CD14-positive monocyte (primary cell): ENCODE measurements around the gene LRRC7. TPM values are rescaled to one million over a fixed set of nuclear protein-coding genes. Genes with fewer than 3 reads are reported as not detected.

Experiments used
- DNase-seq, 3 donors: peaks; one replicate each; pipeline ENCODE4 v3.0.0-alpha.2; 2011 to 2022
- H2AFZ ChIP-seq: 2 replicates; pipeline ENCODE4 v1.6.0; 2012; ENCODE audit warnings: mild to moderate bottlenecking, low read depth, low read length, inconsistent platforms; ENCODE audit not compliant: insufficient read depth, poor library complexity, severe bottlenecking
- H3K27ac ChIP-seq, 2 donors: 1 replicate in 1 of 2; 2 replicates in 1 of 2; pipeline ENCODE4 v1.5.1; 2012 to 2013; ENCODE audit warnings: low read length in 2 of 2, control low read depth in 1 of 2, inconsistent platforms in 1 of 2, low read depth in 1 of 2, mild to moderate bottlenecking in 1 of 2
- H3K27me3 ChIP-seq, 2 donors: one replicate each; pipeline versions ENCODE4 v1.6.0 to v1.6.1; 2011 to 2013; ENCODE audit warnings: low read length in 2 of 2; ENCODE audit not compliant: control insufficient read depth in 2 of 2, insufficient read depth in 2 of 2
- H3K36me3 ChIP-seq, 2 donors: replicated peaks in 1 of 2; 1 replicate in 1 of 2; 2 replicates in 1 of 2; pipeline versions ENCODE4 v1.5.1 to v1.6.1; 2012 to 2013; ENCODE audit warnings: low read length in 2 of 2, control low read depth in 1 of 2, inconsistent platforms in 1 of 2, mild to moderate bottlenecking in 1 of 2; ENCODE audit not compliant: insufficient read depth in 2 of 2, control insufficient read depth in 1 of 2
- H3K4me1 ChIP-seq, 2 donors: 1 replicate in 1 of 2; 2 replicates in 1 of 2; pipeline versions ENCODE4 v1.5.1 to v1.6.1; 2012 to 2013; ENCODE audit warnings: low read length in 2 of 2, control low read depth in 1 of 2, inconsistent platforms in 1 of 2, mild to moderate bottlenecking in 1 of 2, moderate library complexity in 1 of 2; ENCODE audit not compliant: insufficient read depth in 2 of 2, control insufficient read depth in 1 of 2
- H3K4me2 ChIP-seq: replicated peaks from 2 replicates; pipeline ENCODE3; 2012; ENCODE audit warnings: low read length, moderate library complexity, mild to moderate bottlenecking; ENCODE audit not compliant: poor library complexity, severe bottlenecking; ENCODE audit errors: extremely low read depth
- H3K4me3 ChIP-seq, 3 experiments: fragments of 200-600 bp in 1 of 3; sonication (generic) in 1 of 3; replicated peaks in 1 of 3; 1 replicate in 2 of 3; 2 replicates in 1 of 3; pipeline ENCODE4 v1.5.1; 2011 to 2013; ENCODE audit warnings: low read length in 3 of 3, mild to moderate bottlenecking in 3 of 3, control low read depth in 2 of 3, low read depth in 2 of 3, inconsistent platforms in 1 of 3, moderate library complexity in 1 of 3
- H3K79me2 ChIP-seq: 2 replicates; pipeline ENCODE4 v1.6.0; 2012; ENCODE audit warnings: mild to moderate bottlenecking, control low read depth, inconsistent platforms, low read length, moderate library complexity; ENCODE audit not compliant: insufficient read depth
- H3K9ac ChIP-seq: 2 replicates; pipeline ENCODE4 v1.6.0; 2017; ENCODE audit warnings: low read length, mild to moderate bottlenecking; ENCODE audit not compliant: insufficient read depth, poor library complexity, severe bottlenecking
- H3K9me3 ChIP-seq, 2 donors: replicated peaks in 1 of 2; 1 replicate in 1 of 2; 2 replicates in 1 of 2; pipeline versions ENCODE4 v1.5.1 to v1.6.1; 2012 to 2013; ENCODE audit warnings: low read length in 2 of 2, control low read depth in 1 of 2; ENCODE audit not compliant: control insufficient read depth in 1 of 2, insufficient read depth in 1 of 2
- H4K20me1 ChIP-seq: 2 replicates; pipeline ENCODE4 v1.6.0; 2012; ENCODE audit warnings: mild to moderate bottlenecking, low read length, control low read depth, moderate library complexity; ENCODE audit not compliant: insufficient read depth
- H3K27ac Mint-ChIP-seq, 7 donors: one replicate each; pipeline ENCODE4 v1.8.0; 2020; ENCODE audit warnings: mild to moderate bottlenecking in 7 of 7, mixed read lengths in 7 of 7, moderate library complexity in 6 of 7, inconsistent platforms in 2 of 7
- H3K27me3 Mint-ChIP-seq, 3 donors: one replicate each; pipeline ENCODE4 v1.8.0; 2021 to 2022; ENCODE audit warnings: low read depth in 3 of 3, mild to moderate bottlenecking in 3 of 3, mixed read lengths in 3 of 3, moderate library complexity in 3 of 3, inconsistent platforms in 1 of 3
- H3K36me3 Mint-ChIP-seq, 2 donors: one replicate each; pipeline ENCODE4 v1.8.0; 2020; ENCODE audit warnings: mixed read lengths in 2 of 2, inconsistent platforms in 1 of 2, mild to moderate bottlenecking in 1 of 2
- H3K4me1 Mint-ChIP-seq: one replicate; pipeline ENCODE4 v1.8.0; 2020; ENCODE audit warnings: mild to moderate bottlenecking, mixed read lengths
- H3K4me3 Mint-ChIP-seq, 2 donors: one replicate each; pipeline ENCODE4 v1.8.0; 2020; ENCODE audit warnings: mild to moderate bottlenecking in 2 of 2, mixed read lengths in 2 of 2, moderate library complexity in 1 of 2
- H3K9me3 Mint-ChIP-seq, 7 donors: one replicate each; pipeline ENCODE4 v1.8.0; 2020 to 2022; ENCODE audit warnings: mixed read lengths in 7 of 7, mild to moderate bottlenecking in 6 of 7, moderate library complexity in 6 of 7, inconsistent platforms in 2 of 7
- CTCF ChIP-seq: fragments of 200-600 bp; IDR thresholded peaks from one replicate; pipeline ENCODE4 v1.8.0; 2022; ENCODE audit warnings: antibody characterized with exemption, mild to moderate bottlenecking
- WGBS: methylation state at CpG from one replicate; pipeline ENCODE4 v1.1.5; 2013; ENCODE audit warnings: missing lambda C conversion rate; ENCODE audit not compliant: insufficient coverage; 5-methylcytosine and 5-hydroxymethylcytosine counted together
- intact Hi-C, 2 donors: fragments of 100-400 bp; cut with micrococcal nuclease; formaldehyde crosslinking; loops; one replicate each; pipeline versions ENCODE4 v1.15.0 to v1.15.1; 2023
- polyA plus RNA-seq, 3 donors: library from polyadenylated mRNA; depleted of rRNA in 1 of 3; unstranded in 2 of 3; stranded (reverse) in 1 of 3; fragments of 300-500 nt in 2 of 3; fragments of >200 nt in 1 of 3; fragmentation: Illumina TruSeq in 2 of 3; gene quantifications; 1 replicate in 2 of 3; 2 replicates in 1 of 3; pipeline ENCODE4 v1.2.3, GENCODE V29; 2012 to 2021

Gene LRRC7
- polyA plus RNA-seq, 3 donors, result not detected

GRCh38 chr1:69791311-69791710 is 223.6 kb downstream of the LRRC7 start:
- DNase-seq, result no peak
- Histone ChIP-seq H3K79me2 (no peaks in the 10 kb centered on the region), H3K4me3 (no peak overlapping the region), H3K4me2 (no peak overlapping the region), H3K27me3 (no peaks in the 10 kb centered on the region), H2AFZ (no peak overlapping the region), H3K27ac (no peak overlapping the region), H3K9ac (no peak overlapping the region), H3K36me3 (no peaks in the 10 kb centered on the region), H3K9me3 (no peaks in the 10 kb centered on the region), H4K20me1 (no peaks in the 10 kb centered on the region), H3K4me1 (no peaks in the 10 kb centered on the region)
- Mint-ChIP-seq H3K27ac (no peak overlapping the region), H3K36me3 (no peaks in the 10 kb centered on the region), H3K4me1 (no peaks in the 10 kb centered on the region), H3K4me3 (no peak overlapping the region), H3K27me3 (peaks cover 0 to under 1% (median 0%) of the 10 kb centered on the region in 3 donors), H3K9me3 (peaks cover 0 to 14% (median 1%) of the 10 kb centered on the region in 7 donors)
- intact Hi-C loops, result no loop called here
- WGBS, result no CpG with 5 or more reads among the region's 1 CpG
- TF ChIP-seq CTCF, result no peak

GRCh38 chr1:69794831-69795230 is 227.1 kb downstream of the LRRC7 start:
- 94% methylated on average over 5 of the region's 7 CpGs for WGBS
- Histone ChIP-seq H3K79me2 (no peaks in the 10 kb centered on the region), H3K27ac (no peak overlapping the region), H4K20me1 (no peaks in the 10 kb centered on the region), H3K4me1 (no peaks in the 10 kb centered on the region), H3K4me2 (no peak overlapping the region), H3K36me3 (no peaks in the 10 kb centered on the region), H3K9me3 (no peaks in the 10 kb centered on the region), H2AFZ (no peak overlapping the region), H3K27me3 (no peaks in the 10 kb centered on the region), H3K4me3 (no peak overlapping the region), H3K9ac (no peak overlapping the region)
- DNase-seq, result no peak
- H3K4me3 Mint-ChIP-seq, result no peak overlapping the region
- H3K4me1 Mint-ChIP-seq, result no peaks in the 10 kb centered on the region
- intact Hi-C loops, result no loop called here
- no peak overlapping the region for H3K27ac Mint-ChIP-seq
- TF ChIP-seq CTCF, result no peak
- peaks cover 0 to 9% (median 2%) of the 10 kb centered on the region in 7 donors for H3K9me3 Mint-ChIP-seq
- H3K27me3 Mint-ChIP-seq, result peaks cover 0 to 2% (median 0%) of the 10 kb centered on the region in 3 donors
- no peaks in the 10 kb centered on the region for H3K36me3 Mint-ChIP-seq
